NCI-H526 (cell line): ENCODE data around the gene RAPGEF1.
A peak's percentile ranks its signal among the peaks of the same experiment; 100 is the strongest.

Source experiments
- DNase-seq, 2 experiments: peaks; one replicate each; lab custom pipeline; 2025; lab: John Stamatoyannopoulos, UW

Gene RAPGEF1

DNA sequence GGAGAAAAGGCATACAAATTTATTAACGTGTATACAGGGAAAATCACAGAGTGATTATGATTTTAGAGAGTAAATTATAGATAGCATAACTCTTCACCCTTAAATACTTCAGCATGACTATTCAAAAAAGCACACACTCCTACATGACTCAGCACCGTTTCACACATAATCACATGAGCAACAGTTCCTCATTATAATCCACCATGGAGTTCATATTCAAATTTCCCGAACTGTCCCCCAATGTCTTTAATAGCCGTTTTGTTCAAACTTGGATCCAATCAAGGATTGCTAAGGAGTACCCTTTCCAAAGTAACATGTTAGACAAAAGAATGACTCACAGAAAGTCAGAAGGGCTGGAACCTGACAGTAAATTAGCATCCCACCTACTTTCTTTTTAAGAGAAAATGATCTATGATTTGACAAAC lies 32.1 kb downstream of the RAPGEF1 start:
- DNase-seq, result peak; percentile 30 to 62

DNA sequence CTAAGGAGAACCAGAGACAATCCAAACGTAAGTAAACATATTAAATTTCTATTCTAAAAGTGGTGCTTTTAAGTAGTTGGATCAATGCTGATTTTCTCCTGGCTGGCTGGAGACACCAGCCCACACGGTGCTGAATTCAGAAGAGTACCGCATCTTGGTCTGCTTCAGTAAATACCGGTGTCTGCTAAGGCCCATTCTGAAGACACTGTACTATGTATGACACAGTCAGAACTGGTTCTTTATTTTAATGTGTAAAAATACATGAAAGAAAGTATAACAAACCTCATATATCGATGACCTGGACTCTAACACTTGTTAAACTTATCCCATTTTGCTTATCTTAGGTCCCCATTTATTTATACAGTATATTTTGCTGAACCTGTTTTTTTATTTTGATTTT lies 32.8 kb downstream of the RAPGEF1 start:
- DNase-seq, result no peak

- peak; percentile 32 to 57 for DNase-seq
These were observed 33.3 kb downstream of the RAPGEF1 start for GRCh38 chr9:131706608-131706970.

- DNase-seq, result no peak
These were observed 34.9 kb downstream of the RAPGEF1 start for GRCh38 chr9:131704988-131705387.

- DNase-seq, result peak; percentile 83 to 88
These were observed 35.5 kb downstream of the RAPGEF1 start for GRCh38 chr9:131704141-131704983.

DNA sequence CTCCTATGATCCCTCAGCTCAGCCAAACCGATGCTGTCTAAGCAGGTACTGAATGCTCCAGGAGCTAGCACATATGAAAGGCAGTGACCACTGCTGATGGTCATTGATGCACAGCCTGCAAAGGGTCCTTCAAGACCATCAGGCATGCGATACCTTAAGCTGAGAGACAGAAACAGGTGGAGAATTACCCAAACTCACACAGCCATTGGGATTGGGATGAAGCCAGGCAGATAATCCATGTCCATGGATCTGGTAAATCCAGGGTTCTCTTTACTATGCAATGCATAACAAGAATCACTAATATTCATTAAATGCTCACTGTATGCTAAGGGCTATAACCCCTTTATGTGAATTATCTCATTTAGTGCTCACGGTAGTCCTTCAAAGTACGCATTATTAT lies 36.2 kb downstream of the RAPGEF1 start:
- no peak for DNase-seq

- no peak for DNase-seq
These were observed 37.0 kb downstream of the RAPGEF1 start for GRCh38 chr9:131702911-131703310.

GRCh38 chr9:131701789-131702337 lies 38.0 kb downstream of the RAPGEF1 start:
- peak; percentile 17 to 44 for DNase-seq

DNA sequence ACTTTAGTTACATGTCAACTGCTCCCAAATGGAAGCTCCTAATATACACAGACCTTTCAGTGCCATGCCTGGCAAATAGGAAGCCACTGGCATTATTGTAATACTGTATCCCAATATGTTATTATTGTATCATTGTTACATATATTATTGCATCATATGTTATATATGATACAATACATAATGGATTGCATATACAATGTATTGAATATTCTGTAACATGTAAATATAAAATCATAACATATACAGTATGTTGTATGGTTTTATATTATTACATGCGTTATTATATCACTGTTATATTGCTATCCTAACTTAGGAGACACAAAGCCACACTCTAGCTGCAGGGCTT lies 38.5 kb downstream of the RAPGEF1 start:
- DNase-seq, result no peak

GRCh38 chr9:131700765-131701435 lies 39.0 kb downstream of the RAPGEF1 start:
- no peak for DNase-seq

GRCh38 chr9:131700076-131700475 lies 39.8 kb downstream of the RAPGEF1 start:
- DNase-seq, result no peak

- DNase-seq, result no peak
These were observed 41.3 kb downstream of the RAPGEF1 start for GRCh38 chr9:131698618-131698985.

- no peak for DNase-seq
These were observed 41.8 kb downstream of the RAPGEF1 start for GRCh38 chr9:131697908-131698617.

- DNase-seq, result no peak
These were observed 42.8 kb downstream of the RAPGEF1 start for GRCh38 chr9:131697097-131697496.

- DNase-seq, result no peak
These were observed 43.9 kb downstream of the RAPGEF1 start for GRCh38 chr9:131695836-131696460.

- DNase-seq, result no peak
These were observed 44.5 kb downstream of the RAPGEF1 start for GRCh38 chr9:131695366-131695765.

- DNase-seq, result no peak
These were observed 46.0 kb downstream of the RAPGEF1 start for GRCh38 chr9:131693651-131694597.

- DNase-seq, result no peak
These were observed 47.0 kb downstream of the RAPGEF1 start for GRCh38 chr9:131692612-131693562.

DNA sequence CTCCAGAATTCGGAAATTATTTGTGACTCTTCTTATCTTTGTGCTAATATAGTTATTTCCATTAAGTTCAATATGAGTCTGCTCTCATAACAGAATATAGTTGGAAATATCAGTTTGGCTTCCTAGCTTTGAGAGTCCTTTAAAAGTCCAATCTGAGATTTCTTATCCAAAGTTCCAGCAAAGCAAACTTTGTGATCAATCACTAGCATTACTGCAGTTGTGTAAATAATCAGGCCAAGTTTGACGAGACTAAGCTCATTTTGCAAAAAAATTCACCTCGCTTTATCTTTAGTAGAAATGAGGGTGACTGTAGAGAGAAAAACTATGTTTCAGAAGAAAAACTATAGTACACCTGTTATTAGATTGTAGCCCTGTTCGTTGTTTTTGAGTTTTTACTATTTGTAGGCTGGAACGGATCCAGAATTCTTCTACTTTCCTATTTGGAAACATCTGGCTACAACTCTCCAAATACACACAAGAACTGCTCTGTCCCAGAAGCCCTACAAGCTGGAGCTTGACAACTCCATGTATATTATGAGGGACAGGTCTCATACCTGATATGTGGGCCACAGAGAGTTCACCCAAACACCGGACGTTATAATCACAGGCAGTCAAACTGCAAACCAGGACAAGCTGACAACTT lies 47.8 kb downstream of the RAPGEF1 start:
- DNase-seq, result no peak
